A549 (cell line): ENCODE results near the gene ENTREP3.

Source experiments
- JUN ChIP-seq, 2 experiments: fragments of >200 bp; sonication (Bioruptor Twin); formaldehyde crosslinking; IDR thresholded peaks; 2 replicates in 1 of 2; 3 replicates in 1 of 2; pipeline ENCODE4 v1.6.1; 2016 to 2017
- JUNB ChIP-seq: fragments of >200 bp; sonication (Bioruptor Twin); formaldehyde crosslinking; IDR thresholded peaks from 2 replicates; pipeline ENCODE4 v1.6.1; 2016
- RFX5 ChIP-seq: fragments of 450-650 bp; IDR thresholded peaks from 2 replicates; pipeline ENCODE4 v1.7.1; 2014; ENCODE audit warnings: antibody characterized with exemption, mild to moderate bottlenecking, moderate library complexity
- SMC3 ChIP-seq: fragments of >200 bp; sonication (Bioruptor Twin); formaldehyde crosslinking; IDR thresholded peaks from 3 replicates; pipeline ENCODE4 v1.6.1; 2018; ENCODE audit warnings: inconsistent platforms
- ZC3H11A ChIP-seq: fragments of 450-650 bp; IDR thresholded peaks from 2 replicates; pipeline ENCODE4 v1.6.1; 2014; ENCODE audit warnings: antibody characterized with exemption, mild to moderate bottlenecking
- TF ChIP-seq, protein P1 (sequence below): fragments of >200 bp; sonication (Bioruptor Twin); formaldehyde crosslinking; IDR thresholded peaks from 3 replicates; pipeline ENCODE4 v1.5.1; 2016
- TF ChIP-seq, protein P2 (sequence below): fragments of >200 bp; sonication (Bioruptor Twin); formaldehyde crosslinking; IDR thresholded peaks from 3 replicates; pipeline ENCODE4 v1.6.1; 2016
- TF ChIP-seq, protein P3 (sequence below): fragments of 450-650 bp; IDR thresholded peaks from 2 replicates; pipeline ENCODE4 v1.6.1; 2014; ENCODE audit warnings: antibody characterized with exemption

DNA sequence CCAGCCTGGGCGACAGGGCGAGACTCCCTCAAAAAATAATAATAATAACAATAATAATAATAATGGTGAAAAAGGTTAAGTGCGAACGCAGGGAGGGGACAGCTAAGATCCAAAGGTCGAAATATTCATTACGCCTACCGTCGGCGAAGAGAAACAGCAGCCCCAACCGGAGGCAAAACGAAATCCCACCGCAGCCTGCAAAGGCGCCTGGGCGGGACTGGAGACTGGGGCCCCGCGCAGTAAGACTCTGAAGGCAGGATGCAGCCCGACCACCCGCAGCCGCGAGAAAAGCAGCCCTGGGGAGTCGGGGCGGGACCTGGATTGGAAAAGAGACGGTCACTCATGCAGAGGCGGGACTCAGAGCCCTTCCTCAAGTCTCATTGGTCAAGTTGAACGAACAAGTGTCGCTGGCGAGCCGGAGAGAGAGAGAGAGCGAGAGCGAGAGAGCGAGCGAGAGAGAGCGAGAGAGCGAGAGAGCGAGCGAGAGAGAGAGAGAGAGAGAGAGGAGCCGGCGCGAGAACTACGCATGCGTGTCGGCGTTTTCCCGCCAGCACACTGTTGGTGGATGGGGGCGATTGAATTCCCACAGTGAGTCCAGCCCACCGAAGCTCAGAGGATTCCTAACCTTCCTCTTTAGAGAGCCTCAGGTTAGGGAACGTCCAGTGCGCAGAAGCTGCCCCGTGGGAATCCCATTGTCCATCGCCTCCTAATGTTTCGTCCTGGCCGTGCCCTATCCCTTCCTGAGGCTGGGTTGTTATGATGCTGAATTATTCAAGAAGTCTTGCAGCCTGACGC lies 10.7 kb downstream of the ENTREP3 start:
- TF ChIP-seq ZC3H11A (no peak), RFX5 (peak; percentile 82), JUN (IDR thresholded peaks at IDR 0.05) (peak; percentile 76 to 86; a peak in 4 of 5 replicates), JUNB (no peak; the same call in 1 of the 2 replicates), SMC3 (0 out of 3 replicates have a peak, but pooled peaks have one; percentile 10)
- TF ChIP-seq, protein P1, sequence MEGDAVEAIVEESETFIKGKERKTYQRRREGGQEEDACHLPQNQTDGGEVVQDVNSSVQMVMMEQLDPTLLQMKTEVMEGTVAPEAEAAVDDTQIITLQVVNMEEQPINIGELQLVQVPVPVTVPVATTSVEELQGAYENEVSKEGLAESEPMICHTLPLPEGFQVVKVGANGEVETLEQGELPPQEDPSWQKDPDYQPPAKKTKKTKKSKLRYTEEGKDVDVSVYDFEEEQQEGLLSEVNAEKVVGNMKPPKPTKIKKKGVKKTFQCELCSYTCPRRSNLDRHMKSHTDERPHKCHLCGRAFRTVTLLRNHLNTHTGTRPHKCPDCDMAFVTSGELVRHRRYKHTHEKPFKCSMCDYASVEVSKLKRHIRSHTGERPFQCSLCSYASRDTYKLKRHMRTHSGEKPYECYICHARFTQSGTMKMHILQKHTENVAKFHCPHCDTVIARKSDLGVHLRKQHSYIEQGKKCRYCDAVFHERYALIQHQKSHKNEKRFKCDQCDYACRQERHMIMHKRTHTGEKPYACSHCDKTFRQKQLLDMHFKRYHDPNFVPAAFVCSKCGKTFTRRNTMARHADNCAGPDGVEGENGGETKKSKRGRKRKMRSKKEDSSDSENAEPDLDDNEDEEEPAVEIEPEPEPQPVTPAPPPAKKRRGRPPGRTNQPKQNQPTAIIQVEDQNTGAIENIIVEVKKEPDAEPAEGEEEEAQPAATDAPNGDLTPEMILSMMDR = no peak
- TF ChIP-seq, protein P2, sequence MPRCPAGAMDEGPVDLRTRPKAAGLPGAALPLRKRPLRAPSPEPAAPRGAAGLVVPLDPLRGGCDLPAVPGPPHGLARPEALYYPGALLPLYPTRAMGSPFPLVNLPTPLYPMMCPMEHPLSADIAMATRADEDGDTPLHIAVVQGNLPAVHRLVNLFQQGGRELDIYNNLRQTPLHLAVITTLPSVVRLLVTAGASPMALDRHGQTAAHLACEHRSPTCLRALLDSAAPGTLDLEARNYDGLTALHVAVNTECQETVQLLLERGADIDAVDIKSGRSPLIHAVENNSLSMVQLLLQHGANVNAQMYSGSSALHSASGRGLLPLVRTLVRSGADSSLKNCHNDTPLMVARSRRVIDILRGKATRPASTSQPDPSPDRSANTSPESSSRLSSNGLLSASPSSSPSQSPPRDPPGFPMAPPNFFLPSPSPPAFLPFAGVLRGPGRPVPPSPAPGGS = peak; percentile 85; the same call in 2 of the 3 replicates
- TF ChIP-seq, protein P3, sequence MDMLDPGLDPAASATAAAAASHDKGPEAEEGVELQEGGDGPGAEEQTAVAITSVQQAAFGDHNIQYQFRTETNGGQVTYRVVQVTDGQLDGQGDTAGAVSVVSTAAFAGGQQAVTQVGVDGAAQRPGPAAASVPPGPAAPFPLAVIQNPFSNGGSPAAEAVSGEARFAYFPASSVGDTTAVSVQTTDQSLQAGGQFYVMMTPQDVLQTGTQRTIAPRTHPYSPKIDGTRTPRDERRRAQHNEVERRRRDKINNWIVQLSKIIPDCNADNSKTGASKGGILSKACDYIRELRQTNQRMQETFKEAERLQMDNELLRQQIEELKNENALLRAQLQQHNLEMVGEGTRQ = peak; percentile 32; the same call in 1 of the 2 replicates
